KMS-11 (cell line): ENCODE data around the gene INPP5D.
"Not testable (repeated sequence)": the region's sequence is repeated elsewhere in the genome, so short reads cannot be mapped to it uniquely, and the experiment has no call there.

Experiments used
- H2AFZ ChIP-seq: fragments of 200-600 bp; sonication (generic); 2 replicates; pipeline ENCODE4 v1.6.1; 2016; ENCODE audit warnings: antibody characterized with exemption, mixed run types, low read depth
- H3K27ac ChIP-seq: fragments of 200-600 bp; sonication (generic); 2 replicates; pipeline ENCODE4 v1.6.1; 2016; ENCODE audit warnings: mild to moderate bottlenecking, mixed run types
- H3K27me3 ChIP-seq: fragments of 200-600 bp; sonication (generic); 2 replicates; pipeline ENCODE4 v1.6.1; 2017; ENCODE audit warnings: mild to moderate bottlenecking, low read depth, mixed run types, moderate library complexity; ENCODE audit not compliant: insufficient read depth
- H3K36me3 ChIP-seq: fragments of 200-600 bp; sonication (generic); 2 replicates; pipeline ENCODE4 v1.6.1; 2017; ENCODE audit warnings: mild to moderate bottlenecking, mixed run types; ENCODE audit not compliant: insufficient read depth
- H3K4me1 ChIP-seq: fragments of 200-600 bp; sonication (generic); 2 replicates; pipeline ENCODE4 v1.6.1; 2016; ENCODE audit warnings: mild to moderate bottlenecking, low read depth, mixed run types; ENCODE audit not compliant: poor library complexity, severe bottlenecking
- H3K4me2 ChIP-seq: fragments of 200-600 bp; sonication (generic); 2 replicates; pipeline ENCODE4 v1.7.0; 2016; ENCODE audit warnings: mild to moderate bottlenecking, mixed run types
- H3K4me3 ChIP-seq: fragments of 200-600 bp; sonication (generic); IDR thresholded peaks from 2 replicates; pipeline ENCODE4 v1.6.1; 2017; ENCODE audit warnings: low read depth, low read length, mixed read lengths; ENCODE audit not compliant: insufficient read depth
- H3K79me2 ChIP-seq: fragments of 200-600 bp; sonication (generic); 2 replicates; pipeline ENCODE4 v1.6.1; 2016; ENCODE audit warnings: low read depth, mixed run types; ENCODE audit not compliant: insufficient read depth
- H3K9ac ChIP-seq: fragments of 200-600 bp; sonication (generic); 2 replicates; pipeline ENCODE4 v1.6.1; 2016; ENCODE audit warnings: mild to moderate bottlenecking, mixed run types
- H4K20me1 ChIP-seq: fragments of 200-600 bp; sonication (generic); 2 replicates; pipeline ENCODE4 v1.6.1; 2016; ENCODE audit warnings: mild to moderate bottlenecking, mixed run types; ENCODE audit not compliant: insufficient read depth
- CTCF ChIP-seq: fragments of 200-600 bp; sonication (generic); conservative IDR thresholded peaks from 2 replicates; pipeline ENCODE4 v1.6.1; 2017; ENCODE audit warnings: low read depth, mild to moderate bottlenecking, antibody characterized with exemption, low read length, moderate library complexity, mixed read lengths

The INPP5D gene

GRCh38 chr2:233153146-233153798, 93.1 kb downstream of the INPP5D start:
- TF ChIP-seq CTCF, result no peak
- no peaks in the 10 kb centered on the region for H3K36me3 ChIP-seq
- no peaks in the 10 kb centered on the region for H4K20me1 ChIP-seq
- no peaks in the 10 kb centered on the region for H3K4me1 ChIP-seq
- H3K9ac ChIP-seq, result no peak overlapping the region
- H3K27me3 ChIP-seq, result no peaks in the 10 kb centered on the region
- H2AFZ ChIP-seq, result no peak overlapping the region
- no peak overlapping the region for H3K4me2 ChIP-seq
- no peak overlapping the region for H3K27ac ChIP-seq
- no peaks in the 10 kb centered on the region for H3K79me2 ChIP-seq
- H3K4me3 ChIP-seq, result no peak overlapping the region

GRCh38 chr2:233156001-233156400, 95.9 kb downstream of the INPP5D start:
- no peaks in the 10 kb centered on the region for H3K79me2 ChIP-seq
- H3K9ac ChIP-seq, result no peak overlapping the region
- no peak overlapping the region for H2AFZ ChIP-seq
- TF ChIP-seq CTCF, result no peak
- H4K20me1 ChIP-seq, result no peaks in the 10 kb centered on the region
- no peak overlapping the region for H3K4me2 ChIP-seq
- no peaks in the 10 kb centered on the region for H3K4me1 ChIP-seq
- H3K27me3 ChIP-seq, result no peaks in the 10 kb centered on the region
- no peak overlapping the region for H3K4me3 ChIP-seq
- no peaks in the 10 kb centered on the region for H3K36me3 ChIP-seq
- H3K27ac ChIP-seq, result no peak overlapping the region

GRCh38 chr2:233156461-233156860, 96.3 kb downstream of the INPP5D start:
- H3K27me3 ChIP-seq, H3K4me3 ChIP-seq, H3K27ac ChIP-seq, H3K4me2 ChIP-seq, H2AFZ ChIP-seq, H3K9ac ChIP-seq, H3K4me1 ChIP-seq, H4K20me1 ChIP-seq, H3K79me2 ChIP-seq, H3K36me3 ChIP-seq: not testable (repeated sequence)

GRCh38 chr2:233161730-233162129, 101.6 kb downstream of the INPP5D start:
- Histone ChIP-seq H4K20me1 (no peaks in the 10 kb centered on the region), H3K4me1 (no peaks in the 10 kb centered on the region), H3K9ac (no peak overlapping the region), H3K79me2 (no peaks in the 10 kb centered on the region), H2AFZ (no peak overlapping the region), H3K27me3 (no peaks in the 10 kb centered on the region), H3K4me2 (no peak overlapping the region), H3K4me3 (no peak overlapping the region), H3K36me3 (no peaks in the 10 kb centered on the region), H3K27ac (no peak overlapping the region)
- no peak for TF ChIP-seq CTCF

GRCh38 chr2:233162770-233163169, 102.6 kb downstream of the INPP5D start:
- Histone ChIP-seq H3K36me3 (no peaks in the 10 kb centered on the region), H3K4me1 (no peaks in the 10 kb centered on the region), H3K4me2 (no peak overlapping the region), H4K20me1 (no peaks in the 10 kb centered on the region), H3K27me3 (no peaks in the 10 kb centered on the region), H3K79me2 (no peaks in the 10 kb centered on the region), H2AFZ (no peak overlapping the region), H3K27ac (no peak overlapping the region), H3K4me3 (no peak overlapping the region), H3K9ac (no peak overlapping the region)
- TF ChIP-seq CTCF, result no peak
